K562 (cell line): ENCODE results near the gene MAST3. TPM values are rescaled to one million over a fixed set of nuclear protein-coding genes. Genes with fewer than 3 reads are reported as not detected.
A peak's percentile ranks its signal among the peaks of the same experiment; 100 is the strongest.

Experiments
- ATAC-seq: fragments of 200-7000 bp; cut with Tn5 transposase; 3 replicates; pipeline ENCODE4 v1.9.1; 2020; ENCODE audit warnings: moderate library complexity
- BruUV-seq: library from RNA; stranded (reverse); fragments of 400-500 nt; replicated peaks from 2 replicates; lab custom pipeline; 2021; lab: Mats Ljungman, UMichigan
- CTCF ChIA-PET: fragments of 300-600 bp; formaldehyde crosslinking; extraction: SDS; loops from one replicate; lab custom pipeline; 2021; ENCODE audit warnings: low intra/inter-chr PET ratio; lab: Yijun Ruan, JAX
- POLR2A ChIA-PET: fragments of 300-600, 350-650 bp; sonication (Branson Sonifier 250); formaldehyde crosslinking; extraction: SDS; loops from one replicate; lab custom pipeline; 2021; ENCODE audit warnings: antibody characterized with exemption, inconsistent platforms; lab: Yijun Ruan, JAX
- DNase-seq, 4 experiments: peaks; one replicate each; pipeline versions ENCODE4 v3.0.0 to v3.0.0-alpha.2; 2011 to 2018; ENCODE audit warnings: low spot score in 3 of 4, mixed read lengths in 3 of 4; ENCODE audit errors: extremely low read depth in 1 of 4
- FAIRE-seq: peaks from 2 replicates; lab custom pipeline; 2011; peaks lifted over from hg19 to GRCh38; lab: Jason Lieb, UNC
- H2AFZ ChIP-seq: 2 replicates; pipeline ENCODE4 v1.6.0; 2011; ENCODE audit warnings: low read depth, low read length, control low read depth, inconsistent platforms
- H3K27ac ChIP-seq: fragments of 200-600 bp; 3 replicates; pipeline ENCODE4 v1.8.0; 2011; ENCODE audit warnings: low read depth, mild to moderate bottlenecking, control low read depth, inconsistent platforms, low read length, moderate library complexity, mixed read lengths; ENCODE audit errors: extremely low read depth
- H3K27me3 ChIP-seq, 2 experiments: fragments of 300-600 bp in 1 of 2; 2 replicates in 1 of 2; 3 replicates in 1 of 2; pipeline versions ENCODE4 v1.6.0 to v1.8.0; 2011; ENCODE audit warnings: inconsistent platforms in 2 of 2, low read length in 2 of 2, mild to moderate bottlenecking in 1 of 2, mixed read lengths in 1 of 2, moderate library complexity in 1 of 2; ENCODE audit not compliant: control insufficient read depth in 2 of 2, insufficient read depth in 2 of 2
- H3K36me3 ChIP-seq: fragments of 300-600 bp; 3 replicates; pipeline ENCODE4 v1.8.0; 2011; ENCODE audit warnings: mild to moderate bottlenecking, low read length, inconsistent platforms; ENCODE audit not compliant: control insufficient read depth, insufficient read depth
- H3K4me1 ChIP-seq, 2 experiments: fragments of 200-600 bp in 1 of 2; replicated peaks in 1 of 2; 2 replicates in 1 of 2; 3 replicates in 1 of 2; pipeline versions ENCODE4 v1.5.1 to v1.8.0; 2011; ENCODE audit warnings: inconsistent platforms in 2 of 2, low read length in 2 of 2, mild to moderate bottlenecking in 1 of 2, mixed read lengths in 1 of 2, moderate library complexity in 1 of 2; ENCODE audit not compliant: control insufficient read depth in 2 of 2, insufficient read depth in 2 of 2
- H3K4me2 ChIP-seq: 2 replicates; pipeline ENCODE4 v1.6.1; 2011; ENCODE audit warnings: low read length, control low read depth, inconsistent platforms, mixed read lengths; ENCODE audit not compliant: insufficient read depth
- H3K4me3 ChIP-seq: fragments of 200-600 bp; sonication (generic), shearing (Covaris generic); 2 replicates; pipeline ENCODE4 v1.5.1; 2016; ENCODE audit warnings: control low read depth, inconsistent platforms
- H3K79me2 ChIP-seq: fragments of 200-600 bp; 3 replicates; pipeline ENCODE4 v1.8.0; 2011; ENCODE audit warnings: low read length, inconsistent platforms; ENCODE audit not compliant: control insufficient read depth, insufficient read depth
- H3K9ac ChIP-seq, 2 experiments: 2 replicates each; pipeline versions ENCODE4 v1.6.0 to v1.6.1; 2011; ENCODE audit warnings: low read depth in 2 of 2, low read length in 2 of 2, control low read depth in 1 of 2, inconsistent platforms in 1 of 2, mild to moderate bottlenecking in 1 of 2, mixed read lengths in 1 of 2; ENCODE audit not compliant: insufficient read depth in 1 of 2
- H3K9me1 ChIP-seq: one replicate; pipeline ENCODE4 v1.6.0; 2011; ENCODE audit warnings: inconsistent platforms, mild to moderate bottlenecking, low read length, moderate library complexity; ENCODE audit not compliant: control insufficient read depth, insufficient read depth
- H3K9me3 ChIP-seq: replicated peaks from 2 replicates; pipeline ENCODE4 v1.5.1; 2011; ENCODE audit warnings: low read depth, low read length, inconsistent platforms; ENCODE audit not compliant: control insufficient read depth, insufficient read depth
- H4K20me1 ChIP-seq: replicated peaks from 2 replicates; pipeline ENCODE4 v1.6.1; 2011; ENCODE audit warnings: low read length, inconsistent platforms, mixed read lengths; ENCODE audit not compliant: control insufficient read depth, insufficient read depth
- CHD4 ChIP-seq: fragments of 200-600 bp; sonication (generic); IDR thresholded peaks from 3 replicates; pipeline ENCODE4 v1.6.1; 2012; ENCODE audit warnings: low read depth, mild to moderate bottlenecking, mixed read lengths, low read length, inconsistent platforms; ENCODE audit not compliant: insufficient read depth, insufficient replicate concordance, poor library complexity, severe bottlenecking
- CXXC5 ChIP-seq: fragments of 250-450 bp; sonication (Bioruptor Pico); IDR thresholded peaks from 2 replicates; pipeline ENCODE4 v1.8.0; 2022; ENCODE audit warnings: inconsistent platforms, mild to moderate bottlenecking, moderate library complexity
- DMBX1 ChIP-seq: fragments of 250-450 bp; sonication (Bioruptor Pico); IDR thresholded peaks from 2 replicates; pipeline ENCODE4 v1.8.0; 2022; ENCODE audit warnings: inconsistent platforms, mild to moderate bottlenecking, moderate library complexity, borderline replicate concordance
- FOXJ3 ChIP-seq: sonication (generic); formaldehyde crosslinking; IDR thresholded peaks from 2 replicates; pipeline ENCODE4 v1.4.0; 2020; ENCODE audit warnings: mild to moderate bottlenecking, missing genetic modification reagents
- RBM14 ChIP-seq: fragments of 200-400 bp; formaldehyde crosslinking; IDR thresholded peaks from 2 replicates; pipeline ENCODE4 v1.6.1; 2018; ENCODE audit warnings: low read depth, mild to moderate bottlenecking, low read length, moderate library complexity, borderline replicate concordance; ENCODE audit not compliant: insufficient read depth
- RBM39 ChIP-seq: fragments of 200-400 bp; formaldehyde crosslinking; optimal IDR thresholded peaks from 2 replicates; pipeline ENCODE3; 2018; ENCODE audit warnings: low read depth, low read length
- SIRT6 ChIP-seq: IDR thresholded peaks from one replicate; pipeline ENCODE4 v1.6.1; 2012; ENCODE audit warnings: low read depth, mild to moderate bottlenecking, control low read depth, inconsistent platforms, low read length, moderate library complexity
- SP1 ChIP-seq: sonication (generic); formaldehyde crosslinking; IDR thresholded peaks from 2 replicates; pipeline ENCODE4 v1.8.1; 2022; ENCODE audit warnings: mild to moderate bottlenecking, missing genetic modification reagents
- ZNF274 ChIP-seq: IDR thresholded peaks from 2 replicates; pipeline ENCODE4 v1.6.1; 2011; ENCODE audit warnings: low read depth, mild to moderate bottlenecking, low read length, moderate library complexity, borderline replicate concordance
- WGBS: fragments of 100-300 bp; shearing (Covaris generic); methylation state at CpG from one replicate; pipeline ENCODE4 v1.1.6; 2016; ENCODE audit warnings: low coverage, mixed read lengths; ENCODE audit not compliant: insufficient coverage; ENCODE audit errors: missing lambda C conversion rate; 5-methylcytosine and 5-hydroxymethylcytosine counted together
- in situ Hi-C: fragments of 300-500 bp; cut with MboI; formaldehyde crosslinking; loops from 4 replicates; pipeline ENCODE4 v1.15.0; 2018; ENCODE audit warnings: inconsistent platforms, mixed read lengths
- intact Hi-C: fragments of 100-400 bp; cut with micrococcal nuclease; formaldehyde crosslinking; loops from 2 replicates; pipeline ENCODE4 v1.14.2; 2022
- polyA plus RNA-seq, 8 experiments: library from polyadenylated mRNA; depleted of rRNA in 4 of 8; stranded (reverse) in 5 of 8; unstranded in 3 of 8; fragments of >200 nt; fragmentation: Nextera tagmentation in 2 of 8; fragmentation: Illumina TruSeq in 1 of 8; extraction: Ambion mirVana in 2 of 8; extraction: Trizol in 1 of 8; gene quantifications; 2 replicates each; pipeline versions ENCODE4 v1.2.1 to v1.2.3, GENCODE V29; 2011 to 2014; ENCODE audit warnings: inconsistent platforms in 1 of 8, missing spikeins in 1 of 8
- total RNA-seq, 7 experiments: library from RNA; depleted of rRNA in 6 of 7; stranded (reverse); fragments of >200 nt in 6 of 7; fragmentation: Illumina TruSeq in 2 of 7; extraction: Trizol in 2 of 7; gene quantifications; 2 replicates each; pipeline versions ENCODE4 v1.2.1 to v1.2.3, GENCODE V29; 2011 to 2021; ENCODE audit warnings: low replicate concordance in 1 of 7
- TF ChIP-seq, protein P1 (sequence below), 3 experiments: IDR thresholded peaks in 2 of 3; conservative IDR thresholded peaks in 1 of 3; 2 replicates each; pipeline ENCODE4 v1.5.1; 2011 to 2012; ENCODE audit warnings: low read length in 3 of 3, mild to moderate bottlenecking in 3 of 3, control low read depth in 2 of 3, improper control_type of control experiment in 1 of 3, inconsistent platforms in 1 of 3, low read depth in 1 of 3, mixed read lengths in 1 of 3, moderate library complexity in 1 of 3; ENCODE audit not compliant: insufficient read depth in 2 of 3
- TF ChIP-seq, protein P2 (sequence below): IDR thresholded peaks from 2 replicates; pipeline ENCODE4 v1.6.1; 2012; ENCODE audit warnings: low read depth, low read length, improper control_type of control experiment, borderline replicate concordance

Gene MAST3
- total and polyA plus RNA-seq, 9 of the 15 experiments (the other 6 are each of a cell fraction or from before 2014, with no cell fraction given) = 0.94 to 9.9 (median 2.4) TPM

DNA sequence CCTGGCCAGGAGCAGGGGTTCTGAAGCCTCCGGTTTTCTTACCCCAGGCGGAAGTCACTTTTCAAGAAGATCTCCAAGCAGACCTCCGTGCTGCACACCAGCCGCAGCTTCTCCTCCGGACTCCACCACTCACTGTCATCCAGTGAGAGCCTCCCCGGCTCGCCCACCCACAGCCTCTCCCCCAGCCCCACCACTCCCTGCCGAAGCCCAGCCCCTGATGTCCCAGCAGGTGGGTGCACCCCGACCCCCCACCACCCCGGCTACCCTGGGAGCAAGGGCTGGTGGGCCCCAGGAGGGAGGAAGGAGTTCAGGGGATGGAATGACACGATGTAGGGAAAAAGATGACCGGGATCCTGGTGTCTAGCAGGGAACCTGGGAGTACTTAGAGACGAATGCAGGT, 49.8 kb downstream of the MAST3 start:
- 84% methylated on average over 9 of the region's 13 CpGs for WGBS
- Histone ChIP-seq H3K36me3 (peaks cover 47% of the 10 kb centered on the region; the same call in 2 of the 3 replicates), H3K4me3 (no peak overlapping the region), H3K79me2 (no peaks in the 10 kb centered on the region), H2AFZ (no peak overlapping the region), H4K20me1 (no peaks in the 10 kb centered on the region), H3K4me1 (peaks cover 6 to 29% of the 10 kb centered on the region in 2 experiments; a peak in 3 of 5 replicates), H3K27ac (no peak overlapping the region), H3K27me3 (no peaks in the 10 kb centered on the region), H3K9me3 (no peaks in the 10 kb centered on the region)
- no peak for ATAC-seq
- intact Hi-C loops = no loop called here
- in situ Hi-C loops = no loop called here
- TF ChIP-seq SIRT6 (no peak), ZNF274 (no peak), SP1 (CRISPR knock-in tag) (no peak), CHD4 (no peak), RBM14 (no peak), CXXC5 (CRISPR knock-in tag) (no peak), FOXJ3 (CRISPR knock-in tag) (no peak), DMBX1 (CRISPR knock-in tag) (no peak), RBM39 (no peak)
- TF ChIP-seq, protein P1, sequence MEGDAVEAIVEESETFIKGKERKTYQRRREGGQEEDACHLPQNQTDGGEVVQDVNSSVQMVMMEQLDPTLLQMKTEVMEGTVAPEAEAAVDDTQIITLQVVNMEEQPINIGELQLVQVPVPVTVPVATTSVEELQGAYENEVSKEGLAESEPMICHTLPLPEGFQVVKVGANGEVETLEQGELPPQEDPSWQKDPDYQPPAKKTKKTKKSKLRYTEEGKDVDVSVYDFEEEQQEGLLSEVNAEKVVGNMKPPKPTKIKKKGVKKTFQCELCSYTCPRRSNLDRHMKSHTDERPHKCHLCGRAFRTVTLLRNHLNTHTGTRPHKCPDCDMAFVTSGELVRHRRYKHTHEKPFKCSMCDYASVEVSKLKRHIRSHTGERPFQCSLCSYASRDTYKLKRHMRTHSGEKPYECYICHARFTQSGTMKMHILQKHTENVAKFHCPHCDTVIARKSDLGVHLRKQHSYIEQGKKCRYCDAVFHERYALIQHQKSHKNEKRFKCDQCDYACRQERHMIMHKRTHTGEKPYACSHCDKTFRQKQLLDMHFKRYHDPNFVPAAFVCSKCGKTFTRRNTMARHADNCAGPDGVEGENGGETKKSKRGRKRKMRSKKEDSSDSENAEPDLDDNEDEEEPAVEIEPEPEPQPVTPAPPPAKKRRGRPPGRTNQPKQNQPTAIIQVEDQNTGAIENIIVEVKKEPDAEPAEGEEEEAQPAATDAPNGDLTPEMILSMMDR (IDR thresholded peaks at IDR 0.05 in 2 of 3, conservative IDR thresholded peaks at IDR 0.05 in 1 of 3; ENCODE audit: insufficient read depth in 2 of 3, low read depth in 1 of 3, low read length in 3 of 3) = no peak
- TF ChIP-seq, protein P2, sequence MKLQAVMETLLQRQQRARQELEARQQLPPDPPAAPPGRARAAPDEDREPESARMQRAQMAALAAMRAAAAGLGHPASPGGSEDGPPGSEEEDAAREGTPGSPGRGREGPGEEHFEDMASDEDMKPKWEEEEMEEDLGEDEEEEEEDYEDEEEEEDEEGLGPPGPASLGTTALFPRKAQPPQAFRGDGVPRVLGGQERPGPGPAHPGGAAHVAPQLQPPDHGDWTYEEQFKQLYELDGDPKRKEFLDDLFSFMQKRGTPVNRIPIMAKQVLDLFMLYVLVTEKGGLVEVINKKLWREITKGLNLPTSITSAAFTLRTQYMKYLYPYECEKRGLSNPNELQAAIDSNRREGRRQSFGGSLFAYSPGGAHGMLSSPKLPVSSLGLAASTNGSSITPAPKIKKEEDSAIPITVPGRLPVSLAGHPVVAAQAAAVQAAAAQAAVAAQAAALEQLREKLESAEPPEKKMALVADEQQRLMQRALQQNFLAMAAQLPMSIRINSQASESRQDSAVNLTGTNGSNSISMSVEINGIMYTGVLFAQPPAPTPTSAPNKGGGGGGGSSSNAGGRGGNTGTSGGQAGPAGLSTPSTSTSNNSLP = no peak
- TF ChIP-seq, all 486 proteins: peak for 0
- CTCF ChIA-PET = no interaction called here
- BruUV-seq = no TSS peak
- Histone ChIP-seq H3K9ac (0 out of 4 replicates have a peak overlapping the region, but pooled peaks of 1 of the 2 experiments have one; percentile 17), H3K4me2 (no peak overlapping the region), H3K9me1 (no peaks in the 10 kb centered on the region)
- POLR2A ChIA-PET = interaction anchor here (0.6 to 1.3 kb wide), 2 partner anchors 132 to 134 kb away, joined by 3 read pairs; partner anchors contain the start of gene JUND
- no peak for FAIRE-seq
- DNase-seq = no peak
